K562 (cell line): Measurements from ENCODE around the gene PRDX2. TPM values are rescaled to one million over a fixed set of nuclear protein-coding genes. Genes with fewer than 3 reads are reported as not detected.

ENCODE experiments used
- ARID3A ChIP-seq: IDR thresholded peaks from 2 replicates; pipeline ENCODE4 v1.6.1; 2012; ENCODE audit warnings: low read depth, low read length, improper control_type of control experiment, borderline replicate concordance
- ARID4B ChIP-seq: sonication (generic); formaldehyde crosslinking; IDR thresholded peaks from 2 replicates; pipeline ENCODE4 v1.8.0; 2022; ENCODE audit warnings: mild to moderate bottlenecking, missing genetic modification reagents
- ATF6 ChIP-seq: sonication (generic); formaldehyde crosslinking; IDR thresholded peaks from 2 replicates; pipeline ENCODE4 v1.4.0; 2020; ENCODE audit warnings: mild to moderate bottlenecking, missing genetic modification reagents
- ETS2 ChIP-seq: IDR thresholded peaks from 2 replicates; pipeline ENCODE4 v1.6.1; 2016; ENCODE audit warnings: borderline replicate concordance, missing genetic modification characterization, mild to moderate bottlenecking, moderate library complexity, missing compliant biosample characterization; ENCODE audit not compliant: poor library complexity, severe bottlenecking
- KDM5B ChIP-seq: fragments of 200-600 bp; sonication (generic); IDR thresholded peaks from 2 replicates; pipeline ENCODE4 v1.6.1; 2012; ENCODE audit warnings: low read depth, mild to moderate bottlenecking, moderate library complexity, low read length, control low read depth, inconsistent platforms; ENCODE audit not compliant: insufficient replicate concordance
- LCOR ChIP-seq: sonication (generic); formaldehyde crosslinking; IDR thresholded peaks from 2 replicates; pipeline ENCODE4 v1.8.0; 2022; ENCODE audit warnings: mild to moderate bottlenecking, missing genetic modification reagents
- MAX ChIP-seq: sonication (generic); formaldehyde crosslinking; IDR thresholded peaks from 2 replicates; pipeline ENCODE4 v1.9.0; 2022; ENCODE audit warnings: mild to moderate bottlenecking, missing genetic modification reagents
- MTF1 ChIP-seq: fragments of 250-450 bp; sonication (Bioruptor Pico); IDR thresholded peaks from 2 replicates; pipeline ENCODE4 v1.9.0; 2021; ENCODE audit warnings: moderate library complexity, mild to moderate bottlenecking, inconsistent platforms, borderline replicate concordance
- POLR2B ChIP-seq: fragments of 450-650 bp; IDR thresholded peaks from 2 replicates; pipeline ENCODE4 v1.6.1; 2018; ENCODE audit warnings: low read depth; ENCODE audit not compliant: partially characterized antibody
- POLR3G ChIP-seq: IDR thresholded peaks from 2 replicates; pipeline ENCODE4 v1.6.1; 2011; ENCODE audit not compliant: insufficient read length, insufficient replicate concordance; ENCODE audit errors: extremely low read depth
- RBM17 ChIP-seq: fragments of 200-400 bp; formaldehyde crosslinking; IDR thresholded peaks from 2 replicates; pipeline ENCODE4 v1.6.1; 2017; ENCODE audit warnings: low read depth, mild to moderate bottlenecking, low read length, borderline replicate concordance
- RBM39 ChIP-seq: fragments of 200-400 bp; formaldehyde crosslinking; optimal IDR thresholded peaks from 2 replicates; pipeline ENCODE3; 2018; ENCODE audit warnings: low read depth, low read length
- SIN3A ChIP-seq, 2 experiments: fragments of 150-350 bp in 1 of 2; IDR thresholded peaks; 2 replicates each; pipeline ENCODE4 v1.6.1; 2011 to 2016; ENCODE audit warnings: borderline replicate concordance in 2 of 2, low read depth in 2 of 2, low read length in 2 of 2, mild to moderate bottlenecking in 2 of 2, moderate library complexity in 2 of 2; ENCODE audit not compliant: control insufficient read depth in 1 of 2
- ZNF644 ChIP-seq: fragments of 200-800 bp; sonication (Bioruptor generic); IDR thresholded peaks from 2 replicates; pipeline ENCODE4 v1.6.1; 2016; ENCODE audit warnings: low read depth, missing genetic modification characterization, missing compliant biosample characterization
- ZNF785 ChIP-seq: fragments of 250-450 bp; sonication (Bioruptor Pico); IDR thresholded peaks from 2 replicates; pipeline ENCODE4 v1.4.0; 2020; ENCODE audit warnings: mild to moderate bottlenecking
- polyA plus RNA-seq, 8 experiments: library from polyadenylated mRNA; depleted of rRNA in 4 of 8; stranded (reverse) in 5 of 8; unstranded in 3 of 8; fragments of >200 nt; fragmentation: Nextera tagmentation in 2 of 8; fragmentation: Illumina TruSeq in 1 of 8; extraction: Ambion mirVana in 2 of 8; extraction: Trizol in 1 of 8; gene quantifications; 2 replicates each; pipeline versions ENCODE4 v1.2.1 to v1.2.3, GENCODE V29; 2011 to 2014; ENCODE audit warnings: inconsistent platforms in 1 of 8, missing spikeins in 1 of 8
- total RNA-seq, 7 experiments: library from RNA; depleted of rRNA in 6 of 7; stranded (reverse); fragments of >200 nt in 6 of 7; fragmentation: Illumina TruSeq in 2 of 7; extraction: Trizol in 2 of 7; gene quantifications; 2 replicates each; pipeline versions ENCODE4 v1.2.1 to v1.2.3, GENCODE V29; 2011 to 2021; ENCODE audit warnings: low replicate concordance in 1 of 7

The PRDX2 gene
- total and polyA plus RNA-seq, 9 of the 15 experiments (the other 6 are each of a cell fraction or from before 2014, with no cell fraction given): 206 to 1,183 (median 415) TPM

- TF ChIP-seq MAX (peak; percentile 89), POLR2B (peak; percentile 54), POLR3G (no peak), RBM39 (no peak), ETS2 (tag) (no peak), ZNF785 (CRISPR knock-in tag) (no peak), KDM5B (peak; percentile 79), ARID4B (peak; percentile 96), MTF1 (no peak), LCOR (CRISPR knock-in tag) (peak; percentile 91), ATF6 (CRISPR knock-in tag) (0 out of 2 replicates have a peak, but pooled peaks have one; percentile 77), RBM17 (no peak), ARID3A (no peak), ZNF644 (tag) (no peak), SIN3A (IDR thresholded peaks at IDR 0.05; ENCODE audit: borderline replicate concordance in 2 of 2, control insufficient read depth in 1 of 2, low read depth in 2 of 2, low read length in 2 of 2) (peak; percentile 84 to 90; a peak in 2 of 4 replicates)
Observed at GRCh38 chr19:12806242-12807081, 4.9 kb upstream of the PRDX2 start, which contains the start of gene RNASEH2A (continued).
